GM23338 (cell line): ENCODE data around the gene CDHR2. TPM values are rescaled to one million over a fixed set of nuclear protein-coding genes. Genes with fewer than 3 reads are reported as not detected.

Experiments
- ATAC-seq: fragments of 200-7000 bp; cut with Tn5 transposase; 3 replicates; pipeline ENCODE4 v1.9.1; 2020
- DNase-seq: peaks from one replicate; pipeline ENCODE4 v3.0.0-alpha.2; 2015; ENCODE audit warnings: low spot score
- H2AFZ ChIP-seq: fragments of 200-600 bp; sonication (generic); 2 replicates; pipeline ENCODE4 v1.8.0; 2016; ENCODE audit warnings: antibody characterized with exemption, mild to moderate bottlenecking, moderate library complexity
- H3F3A ChIP-seq: fragments of 200-600 bp; sonication (generic); replicated peaks from 2 replicates; pipeline ENCODE4 v1.8.0; 2017; ENCODE audit warnings: antibody characterized with exemption, mixed run types, low read depth
- H3K27ac ChIP-seq: fragments of 200-600 bp; sonication (generic); 2 replicates; pipeline ENCODE4 v1.6.1; 2016; ENCODE audit warnings: low read depth
- H3K27me3 ChIP-seq: fragments of 200-600 bp; sonication (generic); 2 replicates; pipeline ENCODE4 v1.8.0; 2016; ENCODE audit warnings: mild to moderate bottlenecking, mixed run types, moderate library complexity; ENCODE audit not compliant: insufficient read depth
- H3K36me3 ChIP-seq: fragments of 200-600 bp; sonication (generic); 2 replicates; pipeline ENCODE4 v1.8.0; 2016; ENCODE audit warnings: mild to moderate bottlenecking; ENCODE audit not compliant: insufficient read depth
- H3K4me1 ChIP-seq: fragments of 200-600 bp; sonication (generic); 2 replicates; pipeline ENCODE4 v1.8.0; 2016; ENCODE audit warnings: mild to moderate bottlenecking, moderate library complexity; ENCODE audit not compliant: insufficient read depth
- H3K4me2 ChIP-seq: fragments of 200-600 bp; sonication (generic); 2 replicates; pipeline ENCODE4 v1.7.1; 2017; ENCODE audit warnings: mixed run types
- H3K4me3 ChIP-seq: fragments of 200-600 bp; sonication (generic); 2 replicates; pipeline ENCODE4 v1.6.1; 2016; ENCODE audit warnings: mixed run types
- H3K79me2 ChIP-seq: fragments of 200-600 bp; sonication (generic); replicated peaks from 2 replicates; pipeline ENCODE4 v1.8.0; 2017; ENCODE audit warnings: mild to moderate bottlenecking; ENCODE audit not compliant: insufficient read depth
- H3K9me2 ChIP-seq: fragments of 200-600 bp; sonication (generic); 2 replicates; pipeline ENCODE4 v1.8.0; 2017; ENCODE audit not compliant: insufficient read depth
- H4K20me1 ChIP-seq: fragments of 200-600 bp; sonication (generic); replicated peaks from 2 replicates; pipeline ENCODE4 v1.8.0; 2017; ENCODE audit warnings: mild to moderate bottlenecking; ENCODE audit not compliant: insufficient read depth
- H3K27ac Mint-ChIP-seq: 2 replicates; pipeline ENCODE4 v1.8.0; 2020; ENCODE audit warnings: inconsistent platforms, mild to moderate bottlenecking, moderate library complexity, mixed read lengths
- H3K27me3 Mint-ChIP-seq: 3 replicates; pipeline ENCODE4 v1.8.0; 2022; ENCODE audit warnings: low read depth, mild to moderate bottlenecking, moderate library complexity, mixed read lengths, inconsistent platforms; ENCODE audit not compliant: insufficient read depth, poor library complexity
- H3K36me3 Mint-ChIP-seq: 3 replicates; pipeline ENCODE4 v1.8.0; 2021; ENCODE audit warnings: low read depth, mild to moderate bottlenecking, inconsistent platforms, moderate library complexity, mixed read lengths
- H3K4me1 Mint-ChIP-seq: 3 replicates; pipeline ENCODE4 v1.8.0; 2020; ENCODE audit warnings: mild to moderate bottlenecking, inconsistent platforms, mixed read lengths
- H3K4me3 Mint-ChIP-seq: 3 replicates; pipeline ENCODE4 v1.8.0; 2021; ENCODE audit warnings: moderate library complexity, mild to moderate bottlenecking, inconsistent platforms, mixed read lengths
- H3K9me3 Mint-ChIP-seq: 3 replicates; pipeline ENCODE4 v1.8.0; 2020; ENCODE audit warnings: moderate library complexity, mild to moderate bottlenecking, inconsistent platforms, mixed read lengths
- CTCF ChIP-seq, 2 experiments: fragments of 200-600 bp in 1 of 2; sonication (generic) in 1 of 2; conservative IDR thresholded peaks; 2 replicates each; pipeline versions ENCODE4 v1.5.1 to v1.6.1; 2016 to 2017; ENCODE audit warnings: antibody characterized with exemption in 2 of 2, low read depth in 2 of 2, mild to moderate bottlenecking in 2 of 2, moderate library complexity in 1 of 2
- ETS1 ChIP-seq: IDR thresholded peaks from 2 replicates; pipeline ENCODE4 v1.6.1; 2016; ENCODE audit warnings: antibody characterized with exemption
- POLR2AphosphoS5 ChIP-seq: IDR thresholded peaks from 2 replicates; pipeline ENCODE4 v1.6.1; 2016; ENCODE audit warnings: antibody characterized with exemption, low read depth
- ZNF331 ChIP-seq: fragments of 250-450 bp; sonication (Bioruptor Pico); IDR thresholded peaks from 2 replicates; pipeline ENCODE4 v1.5.0; 2020; ENCODE audit warnings: low read depth, mild to moderate bottlenecking, moderate library complexity
- ZNF462 ChIP-seq: fragments of 250-450 bp; sonication (Bioruptor Pico); IDR thresholded peaks from 2 replicates; pipeline ENCODE4 v1.5.0; 2020; ENCODE audit warnings: mild to moderate bottlenecking, moderate library complexity
- polyA plus RNA-seq: library from polyadenylated mRNA; unstranded; fragments of >200 nt; fragmentation: Nextera tagmentation; extraction: Ambion mirVana; gene quantifications from 2 replicates; pipeline ENCODE4 v1.2.1, GENCODE V29; 2016
- total RNA-seq: library from RNA; depleted of rRNA; stranded (reverse); fragments of >200 nt; shearing (Covaris generic); gene quantifications from 2 replicates; pipeline ENCODE4 v1.2.3, GENCODE V29; 2014

The CDHR2 gene
- total and polyA plus RNA-seq, 2 experiments from 2014 or later: not detected

GRCh38 chr5:176629317-176629852 is 80.2 kb downstream of the CDHR2 start (continued):
- TF ChIP-seq POLR2AphosphoS5: no peak
- TF ChIP-seq ETS1: no peak

GRCh38 chr5:176629853-176630680 is 80.9 kb downstream of the CDHR2 start, which contains the start of the genes EIF4E1B and SNCB:
TSS of gene EIF4E1B (plus strand) at chr5:176630675. CDS start at chr5:176642788, 12,113 bp downstream.
TSS of gene SNCB (minus strand) at chr5:176630534. CDS start at chr5:176629654, 880 bp downstream.
- peak within 1 kb of the TSS; percentile 97 for H3K4me2 ChIP-seq
- H3K36me3 Mint-ChIP-seq: no peaks in the 10 kb centered on the region
- peaks cover 6% of the 10 kb centered on the region; the same call in 1 of the 2 replicates for H4K20me1 ChIP-seq
- ATAC-seq (peak; percentile 81), DNase-seq (peak; percentile 89)
- peak within 1 kb of the TSS; percentile 87 for H3K4me3 ChIP-seq
- no peaks in the 10 kb centered on the region for H3K79me2 ChIP-seq
- peaks cover 41% of the 10 kb centered on the region for H3K27me3 ChIP-seq
- peaks cover 5% of the 10 kb centered on the region; the same call in 1 of the 2 replicates for H3F3A ChIP-seq
- TF ChIP-seq ZNF331 (CRISPR knock-in tag) (no peak), POLR2AphosphoS5 (peak; percentile 55; the same call in 1 of the 2 replicates), CTCF (conservative IDR thresholded peaks at IDR 0.05; ENCODE audit: low read depth in 2 of 2) (no peak), ZNF462 (CRISPR knock-in tag) (no peak)
- H2AFZ ChIP-seq: peak within 1 kb of the TSS; percentile 96
- H3K36me3 ChIP-seq: no peaks in the 10 kb centered on the region
- H3K9me3 Mint-ChIP-seq: peaks cover 4% of the 10 kb centered on the region; the same call in 2 of the 3 replicates
- H3K27me3 Mint-ChIP-seq: peaks cover 49% of the 10 kb centered on the region
- peaks cover 20% of the 10 kb centered on the region for H3K4me1 ChIP-seq
- H3K9me2 ChIP-seq: no peaks in the 10 kb centered on the region
- no peak within 1 kb of the TSS for H3K27ac ChIP-seq
- H3K4me1 Mint-ChIP-seq: peaks cover 45% of the 10 kb centered on the region
- peak within 1 kb of the TSS; percentile 73 for H3K4me3 Mint-ChIP-seq
- no peak within 1 kb of the TSS for H3K27ac Mint-ChIP-seq
